ENCODE measurements around the gene CNOT11. TPM values are rescaled to one million over a fixed set of nuclear protein-coding genes. Genes with fewer than 3 reads are reported as not detected.
"Not testable (repeated sequence)": the region's sequence is repeated elsewhere in the genome, so short reads cannot be mapped to it uniquely, and the experiment has no call there.

Gene CNOT11
- total and polyA plus RNA-seq, 2 of the 13 experiments (the other 11 are each of a cell fraction or from before 2014, with no cell fraction given): 114 to 209 TPM

DNA sequence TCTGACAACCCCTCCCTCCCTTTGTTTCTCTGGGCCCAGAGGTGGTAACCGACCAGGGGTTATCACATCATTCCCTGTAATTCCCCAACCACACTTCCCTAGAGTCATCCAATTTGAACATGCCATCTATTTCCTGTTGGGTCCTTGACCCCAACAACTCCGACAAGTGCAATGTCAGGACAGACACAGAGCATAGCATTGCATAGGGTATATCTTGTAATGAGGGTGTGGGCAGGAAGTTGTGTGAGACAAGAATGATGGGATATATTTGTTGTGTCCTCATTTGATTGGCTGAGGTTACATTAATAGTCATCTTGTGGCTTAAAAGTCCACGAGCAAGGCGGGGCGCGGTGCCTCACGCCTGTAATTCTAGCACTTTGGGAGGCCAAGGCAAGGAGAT, 33.4 kb upstream of the CNOT11 start (continued):
- TF ChIP-seq SRSF4 (IDR thresholded peaks at IDR 0.05; ENCODE audit: low read depth, low read length, poor library complexity, severe bottlenecking) (no peak), ZNF629 (CRISPR knock-in tag; conservative IDR thresholded peaks at IDR 0.05) (no peak), ZNF598 (CRISPR knock-in tag; IDR thresholded peaks at IDR 0.05; ENCODE audit: borderline replicate concordance) (no peak), ERF (CRISPR knock-in tag; IDR thresholded peaks at IDR 0.05) (no peak), ZNF543 (CRISPR knock-in tag; IDR thresholded peaks at IDR 0.05) (no peak)
- TF ChIP-seq, protein P1, sequence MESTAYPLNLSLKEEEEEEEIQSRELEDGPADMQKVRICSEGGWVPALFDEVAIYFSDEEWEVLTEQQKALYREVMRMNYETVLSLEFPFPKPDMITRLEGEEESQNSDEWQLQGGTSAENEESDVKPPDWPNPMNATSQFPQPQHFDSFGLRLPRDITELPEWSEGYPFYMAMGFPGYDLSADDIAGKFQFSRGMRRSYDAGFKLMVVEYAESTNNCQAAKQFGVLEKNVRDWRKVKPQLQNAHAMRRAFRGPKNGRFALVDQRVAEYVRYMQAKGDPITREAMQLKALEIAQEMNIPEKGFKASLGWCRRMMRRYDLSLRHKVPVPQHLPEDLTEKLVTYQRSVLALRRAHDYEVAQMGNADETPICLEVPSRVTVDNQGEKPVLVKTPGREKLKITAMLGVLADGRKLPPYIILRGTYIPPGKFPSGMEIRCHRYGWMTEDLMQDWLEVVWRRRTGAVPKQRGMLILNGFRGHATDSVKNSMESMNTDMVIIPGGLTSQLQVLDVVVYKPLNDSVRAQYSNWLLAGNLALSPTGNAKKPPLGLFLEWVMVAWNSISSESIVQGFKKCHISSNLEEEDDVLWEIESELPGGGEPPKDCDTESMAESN (CRISPR knock-in tag; conservative IDR thresholded peaks at IDR 0.05): no peak
- TF ChIP-seq, protein P2, sequence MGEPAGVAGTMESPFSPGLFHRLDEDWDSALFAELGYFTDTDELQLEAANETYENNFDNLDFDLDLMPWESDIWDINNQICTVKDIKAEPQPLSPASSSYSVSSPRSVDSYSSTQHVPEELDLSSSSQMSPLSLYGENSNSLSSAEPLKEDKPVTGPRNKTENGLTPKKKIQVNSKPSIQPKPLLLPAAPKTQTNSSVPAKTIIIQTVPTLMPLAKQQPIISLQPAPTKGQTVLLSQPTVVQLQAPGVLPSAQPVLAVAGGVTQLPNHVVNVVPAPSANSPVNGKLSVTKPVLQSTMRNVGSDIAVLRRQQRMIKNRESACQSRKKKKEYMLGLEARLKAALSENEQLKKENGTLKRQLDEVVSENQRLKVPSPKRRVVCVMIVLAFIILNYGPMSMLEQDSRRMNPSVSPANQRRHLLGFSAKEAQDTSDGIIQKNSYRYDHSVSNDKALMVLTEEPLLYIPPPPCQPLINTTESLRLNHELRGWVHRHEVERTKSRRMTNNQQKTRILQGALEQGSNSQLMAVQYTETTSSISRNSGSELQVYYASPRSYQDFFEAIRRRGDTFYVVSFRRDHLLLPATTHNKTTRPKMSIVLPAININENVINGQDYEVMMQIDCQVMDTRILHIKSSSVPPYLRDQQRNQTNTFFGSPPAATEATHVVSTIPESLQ (CRISPR knock-in tag; conservative IDR thresholded peaks at IDR 0.05): no peak

DNA sequence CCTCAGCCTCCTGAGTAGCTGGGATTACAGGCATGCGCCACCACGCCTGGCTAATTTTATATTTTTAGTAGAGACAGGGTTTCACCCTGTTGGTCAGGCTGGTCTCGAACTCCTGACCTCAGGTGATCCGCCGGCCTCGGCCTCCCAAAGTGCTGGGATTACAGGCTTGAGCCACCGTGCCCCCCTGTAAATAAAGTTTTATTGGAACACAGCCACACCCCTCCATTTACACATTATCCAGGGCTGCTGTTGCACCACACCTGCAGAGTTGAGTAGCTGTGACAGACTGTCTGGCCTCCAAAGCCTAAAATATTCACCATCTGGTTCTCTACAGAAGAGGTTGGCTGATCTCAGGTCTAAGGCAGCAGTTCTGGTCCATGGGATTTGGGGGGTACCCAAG, 32.6 kb upstream of the CNOT11 start:
- H3K27me3 ChIP-seq (ENCODE audit: control insufficient read depth in 1 of 2, insufficient read depth in 2 of 2, low read length in 2 of 2); DNase-seq (ENCODE audit: low spot score); H2AFZ ChIP-seq (ENCODE audit: low read length); CTCF ChIA-PET (ENCODE audit: low intra/inter-chr PET ratio, low total read pairs); H3K36me3 ChIP-seq (replicated peaks in 1 of 2; ENCODE audit: control insufficient read depth in 1 of 2, insufficient read depth in 2 of 2, low read length in 2 of 2); H3K9me3 ChIP-seq (ENCODE audit: low read length); H4K20me1 ChIP-seq (ENCODE audit: insufficient read depth, low read length); in situ Hi-C loops (cut with HindIII; ENCODE audit: extremely low pct_ligation_motif_present, low pct_unique_long_range_greater_than_20kb); ATAC-seq; H3K9ac ChIP-seq (ENCODE audit: insufficient read depth, low read depth, low read length); H3K4me2 ChIP-seq (ENCODE audit: low read depth, low read length); intact Hi-C loops (cut with micrococcal nuclease; ENCODE audit: unreplicated experiment); H3K27ac ChIP-seq (ENCODE audit: extremely low read length, insufficient read depth, low read length); BruUV-seq (replicated peaks); H3K79me2 ChIP-seq (ENCODE audit: insufficient read depth, low read length); FAIRE-seq; H3K4me3 ChIP-seq (replicated peaks in 1 of 3; ENCODE audit: insufficient read depth in 1 of 3, low read depth in 2 of 3, low read length in 3 of 3): not testable (repeated sequence)
- WGBS (ENCODE audit: low lambda C conversion rate): 82% methylated on average over 7 of the region's 7 CpGs
- POLR2A ChIA-PET: interaction anchor here (2.7 kb wide), 1 partner anchor 13 kb away, joined by 10 read pairs; no protein-coding TSS in a partner anchor
- TF ChIP-seq, protein P3, sequence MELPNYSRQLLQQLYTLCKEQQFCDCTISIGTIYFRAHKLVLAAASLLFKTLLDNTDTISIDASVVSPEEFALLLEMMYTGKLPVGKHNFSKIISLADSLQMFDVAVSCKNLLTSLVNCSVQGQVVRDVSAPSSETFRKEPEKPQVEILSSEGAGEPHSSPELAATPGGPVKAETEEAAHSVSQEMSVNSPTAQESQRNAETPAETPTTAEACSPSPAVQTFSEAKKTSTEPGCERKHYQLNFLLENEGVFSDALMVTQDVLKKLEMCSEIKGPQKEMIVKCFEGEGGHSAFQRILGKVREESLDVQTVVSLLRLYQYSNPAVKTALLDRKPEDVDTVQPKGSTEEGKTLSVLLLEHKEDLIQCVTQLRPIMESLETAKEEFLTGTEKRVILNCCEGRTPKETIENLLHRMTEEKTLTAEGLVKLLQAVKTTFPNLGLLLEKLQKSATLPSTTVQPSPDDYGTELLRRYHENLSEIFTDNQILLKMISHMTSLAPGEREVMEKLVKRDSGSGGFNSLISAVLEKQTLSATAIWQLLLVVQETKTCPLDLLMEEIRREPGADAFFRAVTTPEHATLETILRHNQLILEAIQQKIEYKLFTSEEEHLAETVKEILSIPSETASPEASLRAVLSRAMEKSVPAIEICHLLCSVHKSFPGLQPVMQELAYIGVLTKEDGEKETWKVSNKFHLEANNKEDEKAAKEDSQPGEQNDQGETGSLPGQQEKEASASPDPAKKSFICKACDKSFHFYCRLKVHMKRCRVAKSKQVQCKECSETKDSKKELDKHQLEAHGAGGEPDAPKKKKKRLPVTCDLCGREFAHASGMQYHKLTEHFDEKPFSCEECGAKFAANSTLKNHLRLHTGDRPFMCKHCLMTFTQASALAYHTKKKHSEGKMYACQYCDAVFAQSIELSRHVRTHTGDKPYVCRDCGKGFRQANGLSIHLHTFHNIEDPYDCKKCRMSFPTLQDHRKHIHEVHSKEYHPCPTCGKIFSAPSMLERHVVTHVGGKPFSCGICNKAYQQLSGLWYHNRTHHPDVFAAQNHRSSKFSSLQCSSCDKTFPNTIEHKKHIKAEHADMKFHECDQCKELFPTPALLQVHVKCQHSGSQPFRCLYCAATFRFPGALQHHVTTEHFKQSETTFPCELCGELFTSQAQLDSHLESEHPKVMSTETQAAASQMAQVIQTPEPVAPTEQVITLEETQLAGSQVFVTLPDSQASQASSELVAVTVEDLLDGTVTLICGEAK (IDR thresholded peaks at IDR 0.05): peak; percentile 59
- TF ChIP-seq, protein P3 (CRISPR knock-in tag; IDR thresholded peaks at IDR 0.05): peak; percentile 99
- H3K4me1 ChIP-seq (ENCODE audit: insufficient read depth, low read length): peaks cover 30% of the 10 kb centered on the region

Measured in HepG2 (cell line).